Measurements from ENCODE around the gene MAP2. TPM values are rescaled to one million over a fixed set of nuclear protein-coding genes. Genes with fewer than 3 reads are reported as not detected.

Gene MAP2
- polyA plus RNA-seq, 1 donor (not counting 4 experiments of a cell fraction or from before 2014, with no cell fraction given) = 16.2 TPM

DNA sequence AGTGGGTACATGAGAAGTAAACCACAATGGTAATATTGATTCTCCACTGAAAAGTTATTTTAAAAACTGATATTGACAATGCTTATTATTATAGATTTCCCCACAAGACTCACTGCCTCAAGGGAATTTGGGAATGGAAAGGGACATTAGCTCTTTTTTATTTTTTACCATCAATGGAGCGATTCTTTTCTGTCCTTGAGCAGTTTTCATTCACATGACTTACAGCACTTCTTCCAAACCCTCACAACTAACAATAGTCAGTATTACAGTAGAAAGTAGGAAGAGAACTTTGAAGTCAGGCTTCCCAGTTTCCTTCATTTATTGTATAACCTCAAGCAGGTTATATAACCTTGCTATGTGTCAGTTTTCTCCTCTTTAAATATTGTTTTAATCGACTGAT lies 343.5 kb downstream of the MAP2 start:
- no peaks in the 10 kb centered on the region for H4K20me1 ChIP-seq (ENCODE audit: control insufficient read depth, extremely low read depth, insufficient read depth, low read length)
- no peaks in the 10 kb centered on the region for H3K79me2 ChIP-seq (ENCODE audit: control insufficient read depth, insufficient read depth, low read length)
- no peak for FAIRE-seq
- peaks cover 10% of the 10 kb centered on the region for H3K27me3 ChIP-seq (ENCODE audit: control insufficient read depth, extremely low read depth, insufficient read depth, low read length)
- no peaks in the 10 kb centered on the region for H3K4me1 ChIP-seq (ENCODE audit: control insufficient read depth, extremely low read depth, insufficient read depth, low read length)
- H3K9me3 ChIP-seq (ENCODE audit: control insufficient read depth, low read depth, low read length) = no peaks in the 10 kb centered on the region
- no peak for DNase-seq (ENCODE audit: low read depth, low spot score)
- no peak overlapping the region for H3K9ac ChIP-seq (ENCODE audit: control insufficient read depth, extremely low read depth, insufficient read depth, low read length)
- no peaks in the 10 kb centered on the region for H3K36me3 ChIP-seq (ENCODE audit: control insufficient read depth in 2 of 2, extremely low read depth in 1 of 2, insufficient read depth in 2 of 2, low read length in 2 of 2)
- H3K4me3 ChIP-seq (ENCODE audit: control insufficient read depth in 2 of 3, extremely low read depth in 1 of 3, insufficient read depth in 2 of 3, low read depth in 1 of 3, low read length in 3 of 3) = no peak overlapping the region
- H3K27ac ChIP-seq (ENCODE audit: control insufficient read depth, insufficient read depth, low read length) = no peak overlapping the region
- TF ChIP-seq, protein P1, sequence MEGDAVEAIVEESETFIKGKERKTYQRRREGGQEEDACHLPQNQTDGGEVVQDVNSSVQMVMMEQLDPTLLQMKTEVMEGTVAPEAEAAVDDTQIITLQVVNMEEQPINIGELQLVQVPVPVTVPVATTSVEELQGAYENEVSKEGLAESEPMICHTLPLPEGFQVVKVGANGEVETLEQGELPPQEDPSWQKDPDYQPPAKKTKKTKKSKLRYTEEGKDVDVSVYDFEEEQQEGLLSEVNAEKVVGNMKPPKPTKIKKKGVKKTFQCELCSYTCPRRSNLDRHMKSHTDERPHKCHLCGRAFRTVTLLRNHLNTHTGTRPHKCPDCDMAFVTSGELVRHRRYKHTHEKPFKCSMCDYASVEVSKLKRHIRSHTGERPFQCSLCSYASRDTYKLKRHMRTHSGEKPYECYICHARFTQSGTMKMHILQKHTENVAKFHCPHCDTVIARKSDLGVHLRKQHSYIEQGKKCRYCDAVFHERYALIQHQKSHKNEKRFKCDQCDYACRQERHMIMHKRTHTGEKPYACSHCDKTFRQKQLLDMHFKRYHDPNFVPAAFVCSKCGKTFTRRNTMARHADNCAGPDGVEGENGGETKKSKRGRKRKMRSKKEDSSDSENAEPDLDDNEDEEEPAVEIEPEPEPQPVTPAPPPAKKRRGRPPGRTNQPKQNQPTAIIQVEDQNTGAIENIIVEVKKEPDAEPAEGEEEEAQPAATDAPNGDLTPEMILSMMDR (optimal IDR thresholded peaks at IDR 0.05 in 1 of 3, IDR thresholded peaks at IDR 0.05 in 1 of 3, conservative IDR thresholded peaks at IDR 0.05 in 1 of 3; ENCODE audit: extremely low read depth in 1 of 3, insufficient read depth in 2 of 3, low read length in 3 of 3) = no peak
- no peak overlapping the region for H2AFZ ChIP-seq (ENCODE audit: control insufficient read depth, low read length)
- no peaks in the 10 kb centered on the region for H3K9me1 ChIP-seq (ENCODE audit: control insufficient read depth, extremely low read depth, insufficient read depth, low read length)
- no peak overlapping the region for H3K4me2 ChIP-seq (ENCODE audit: control insufficient read depth, extremely low read depth, insufficient read depth, low read depth, low read length)
- dilution Hi-C loops (cut with MboI; ENCODE audit: extremely low pct_ligation_motif_present, low sequenced_read_pairs) = no loop called here

DNA sequence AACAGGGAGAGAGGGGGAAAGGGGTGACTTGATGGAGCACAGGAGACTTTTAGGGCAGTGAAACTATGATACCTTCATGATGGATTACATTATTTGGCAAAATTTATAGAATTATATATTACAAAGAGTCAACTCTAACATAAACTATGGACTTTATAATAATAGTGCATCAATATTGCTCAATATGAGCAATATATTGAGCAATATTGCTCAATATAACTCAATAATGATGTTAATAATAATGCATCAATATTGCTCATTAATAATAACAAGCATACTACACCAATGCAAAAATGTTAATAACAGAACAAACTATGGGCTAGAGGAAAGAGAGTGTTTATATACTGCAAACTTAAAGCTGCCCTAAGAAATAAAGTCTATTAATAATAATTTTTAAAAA lies 344.7 kb downstream of the MAP2 start:
- no peak for FAIRE-seq
- Histone ChIP-seq H2AFZ (ENCODE audit: control insufficient read depth, low read length) (no peak overlapping the region), H3K4me1 (ENCODE audit: control insufficient read depth, extremely low read depth, insufficient read depth, low read length) (no peaks in the 10 kb centered on the region), H3K4me2 (ENCODE audit: control insufficient read depth, extremely low read depth, insufficient read depth, low read depth, low read length) (no peak overlapping the region), H3K36me3 (ENCODE audit: control insufficient read depth in 2 of 2, extremely low read depth in 1 of 2, insufficient read depth in 2 of 2, low read length in 2 of 2) (no peaks in the 10 kb centered on the region), H3K79me2 (ENCODE audit: control insufficient read depth, insufficient read depth, low read length) (no peaks in the 10 kb centered on the region), H3K27me3 (ENCODE audit: control insufficient read depth, extremely low read depth, insufficient read depth, low read length) (peaks cover 14% of the 10 kb centered on the region), H3K9me1 (ENCODE audit: control insufficient read depth, extremely low read depth, insufficient read depth, low read length) (no peaks in the 10 kb centered on the region), H3K9me3 (ENCODE audit: control insufficient read depth, low read depth, low read length) (no peaks in the 10 kb centered on the region), H3K4me3 (ENCODE audit: control insufficient read depth in 2 of 3, extremely low read depth in 1 of 3, insufficient read depth in 2 of 3, low read depth in 1 of 3, low read length in 3 of 3) (no peak overlapping the region), H4K20me1 (ENCODE audit: control insufficient read depth, extremely low read depth, insufficient read depth, low read length) (no peaks in the 10 kb centered on the region), H3K27ac (ENCODE audit: control insufficient read depth, insufficient read depth, low read length) (no peak overlapping the region), H3K9ac (ENCODE audit: control insufficient read depth, extremely low read depth, insufficient read depth, low read length) (no peak overlapping the region)
- no peak for DNase-seq (ENCODE audit: low read depth, low spot score)
- no peak for TF ChIP-seq EZH2 (IDR thresholded peaks at IDR 0.05; ENCODE audit: low read length)
- TF ChIP-seq, protein P1 (optimal IDR thresholded peaks at IDR 0.05 in 1 of 3, IDR thresholded peaks at IDR 0.05 in 1 of 3, conservative IDR thresholded peaks at IDR 0.05 in 1 of 3; ENCODE audit: extremely low read depth in 1 of 3, insufficient read depth in 2 of 3, low read length in 3 of 3) = no peak
- dilution Hi-C loops (cut with MboI; ENCODE audit: extremely low pct_ligation_motif_present, low sequenced_read_pairs) = no loop called here
